NCI-H345 treated with DMSO at 0.1 percent for 48 hours (cell line): ENCODE measurements around the gene ART3.
A peak's percentile ranks its signal among the peaks of the same experiment; 100 is the strongest.

Experiments used
- DNase-seq: peaks from one replicate; lab custom pipeline; 2025; ENCODE audit not compliant: unreplicated experiment; lab: John Stamatoyannopoulos, UW

The ART3 gene

GRCh38 chr4:76144546-76144945 lies 70.0 kb downstream of the ART3 start:
- no peak for DNase-seq

GRCh38 chr4:76147454-76148141 lies 73.1 kb downstream of the ART3 start:
- DNase-seq, result peak; percentile 49

DNA sequence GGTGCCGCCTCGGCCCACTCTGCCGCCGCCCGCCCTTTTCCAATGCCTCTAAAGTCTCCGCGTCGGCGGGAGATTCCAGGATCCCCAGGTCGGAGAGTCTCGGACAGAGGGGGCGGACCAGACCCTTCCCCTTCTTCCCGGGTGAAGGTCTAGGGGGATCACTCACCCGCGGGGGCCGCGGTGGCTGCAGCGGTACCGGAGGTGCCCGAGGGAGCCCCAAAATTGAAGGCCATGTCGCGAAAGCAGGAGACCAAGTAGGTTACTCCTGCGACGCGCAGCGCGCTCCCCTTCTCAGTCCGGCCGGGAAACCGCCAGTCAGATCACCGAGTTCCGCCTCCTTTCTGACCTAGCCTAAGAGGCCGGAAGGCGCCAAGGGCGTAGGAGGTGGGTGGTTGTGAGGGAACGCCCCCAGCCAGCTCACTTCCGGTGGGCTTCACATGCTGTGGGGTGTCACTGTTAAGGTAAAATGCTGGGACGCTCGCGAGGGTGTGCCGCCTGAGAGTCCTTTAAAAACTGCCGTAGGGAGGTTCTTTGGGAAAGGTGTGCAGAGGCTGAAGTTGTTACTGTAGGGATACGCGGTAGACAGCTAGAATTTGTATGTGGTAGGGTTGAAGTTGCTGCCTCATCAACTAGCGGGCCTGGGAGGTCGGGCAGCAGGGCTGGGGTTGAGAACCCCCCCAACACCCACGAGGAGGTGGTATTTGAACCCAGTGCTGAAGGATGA lies 73.8 kb downstream of the ART3 start, which contains the start of gene NUP54:
NUP54 (minus strand) TSS at position 256 of the 724 bp plus-strand sequence; CDS start at position 233, 23 bp downstream.
- DNase-seq, result peak; percentile 65

DNA sequence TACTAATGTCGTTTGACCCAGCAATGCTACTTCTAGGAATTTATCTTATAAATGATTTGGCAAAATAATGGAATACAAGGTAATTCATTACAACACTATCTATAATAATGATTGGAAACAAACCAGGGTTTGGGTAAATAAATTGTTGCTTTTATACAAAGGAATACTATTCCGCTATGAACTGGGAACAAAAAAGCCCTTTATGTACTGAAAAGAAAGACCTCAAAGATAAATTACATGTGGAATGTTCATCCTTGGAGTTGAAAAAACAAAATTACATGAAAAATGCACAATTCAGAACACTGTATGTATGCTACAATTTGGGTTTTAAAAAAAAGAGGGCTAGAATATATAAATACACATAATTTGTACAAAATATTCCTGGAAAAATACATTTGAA lies 78.8 kb downstream of the ART3 start:
- DNase-seq, result no peak

GRCh38 chr4:76155979-76156378 lies 81.5 kb downstream of the ART3 start:
- no peak for DNase-seq

DNA sequence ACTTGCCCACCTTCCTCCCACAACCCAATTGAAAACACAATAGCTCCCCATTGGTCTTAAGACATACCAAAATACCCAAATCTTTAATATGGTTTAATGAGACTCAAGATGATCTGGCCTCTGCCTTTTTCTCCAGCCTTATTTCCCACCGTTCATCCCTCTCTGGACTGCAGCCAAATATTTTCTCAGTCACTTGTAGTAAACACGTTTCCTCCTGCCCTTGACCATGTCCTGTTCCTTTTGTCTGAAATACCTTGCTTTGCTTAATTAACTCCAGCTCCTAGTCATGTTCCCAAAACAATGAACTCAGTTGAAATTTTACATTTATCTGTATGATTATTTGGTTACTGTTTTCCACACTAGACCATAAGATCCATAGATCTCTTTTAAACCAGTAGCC lies 82.1 kb downstream of the ART3 start:
- DNase-seq, result no peak

GRCh38 chr4:76160355-76160754 lies 85.8 kb downstream of the ART3 start:
- no peak for DNase-seq
